Dedifferentiated amniotic fluid mesenchymal stem cell (primary cell): ENCODE data around the gene NBEAL1.
"Not testable (repeated sequence)": the region's sequence is repeated elsewhere in the genome, so short reads cannot be mapped to it uniquely, and the experiment has no call there.

Experiments
- DNase-seq: peaks from one replicate; pipeline ENCODE4 v3.0.0-alpha.2; 2016; ENCODE audit errors: extremely low spot score

Gene NBEAL1

GRCh38 chr2:203014456-203015199 is at the start of gene NBEAL1:
Gene NBEAL1, plus strand, starts transcription at chr2:203014875. Its CDS starts 1,510 bp downstream, at chr2:203016385.
- peak; percentile 98 for DNase-seq

GRCh38 chr2:202965810-202966460 is 48.7 kb upstream of the NBEAL1 start:
- DNase-seq = no peak

- not testable (repeated sequence) for DNase-seq
Observed at GRCh38 chr2:202969404-202969803, 45.3 kb upstream of the NBEAL1 start.

GRCh38 chr2:202976809-202977208 is 37.9 kb upstream of the NBEAL1 start:
- no peak for DNase-seq

GRCh38 chr2:202982779-202983491 is 31.7 kb upstream of the NBEAL1 start:
- no peak for DNase-seq

- no peak for DNase-seq
Observed at GRCh38 chr2:202989749-202990148, 24.9 kb upstream of the NBEAL1 start.

- no peak for DNase-seq
Observed at GRCh38 chr2:202990501-202990900, 24.2 kb upstream of the NBEAL1 start.

GRCh38 chr2:202997113-202997512 is 17.6 kb upstream of the NBEAL1 start:
- not testable (repeated sequence) for DNase-seq

GRCh38 chr2:203002054-203002821 is 12.4 kb upstream of the NBEAL1 start:
- no peak for DNase-seq

GRCh38 chr2:203003716-203004115 is 11.0 kb upstream of the NBEAL1 start:
- no peak for DNase-seq

GRCh38 chr2:203016716-203017115 is 2.0 kb downstream of the NBEAL1 start:
- DNase-seq = no peak

- no peak for DNase-seq
Observed at GRCh38 chr2:203018181-203018580, 3.5 kb downstream of the NBEAL1 start.

GRCh38 chr2:203019142-203019541 is 4.5 kb downstream of the NBEAL1 start:
- no peak for DNase-seq

GRCh38 chr2:203021991-203022390 is 7.3 kb downstream of the NBEAL1 start:
- no peak for DNase-seq

- DNase-seq = no peak
Observed at GRCh38 chr2:203022751-203023150, 8.1 kb downstream of the NBEAL1 start.

- DNase-seq = no peak
Observed at GRCh38 chr2:203025592-203025991, 10.9 kb downstream of the NBEAL1 start.

- DNase-seq = no peak
Observed at GRCh38 chr2:203030545-203030944, 15.9 kb downstream of the NBEAL1 start.

GRCh38 chr2:203030991-203031390 is 16.3 kb downstream of the NBEAL1 start:
- no peak for DNase-seq

- DNase-seq = no peak
Observed at GRCh38 chr2:203033395-203033794, 18.7 kb downstream of the NBEAL1 start.

- no peak for DNase-seq
Observed at GRCh38 chr2:203035879-203036470, 21.3 kb downstream of the NBEAL1 start.

GRCh38 chr2:203037026-203037425 is 22.4 kb downstream of the NBEAL1 start:
- no peak for DNase-seq

- DNase-seq = no peak
Observed at GRCh38 chr2:203038586-203038985, 23.9 kb downstream of the NBEAL1 start.
